A549 (cell line): ENCODE data around the gene ACAN. TPM values are rescaled to one million over a fixed set of nuclear protein-coding genes. Genes with fewer than 3 reads are reported as not detected.

ENCODE experiments used
- ATAC-seq, 2 experiments: fragments of 200-7000 bp in 1 of 2; fragments of >200 bp in 1 of 2; cut with Nextera tagmentation in 1 of 2; cut with Tn5 transposase in 1 of 2; 3 replicates each; pipeline versions ENCODE4 v1.8.0 to v1.9.1; 2018 to 2020; ENCODE audit warnings: mild to moderate bottlenecking in 1 of 2, moderate library complexity in 1 of 2
- CTCF ChIA-PET: fragments of 300-600 bp; sonication (Branson Sonifier 250); formaldehyde crosslinking; extraction: SDS; loops from one replicate; lab custom pipeline; 2021; ENCODE audit warnings: antibody characterized with exemption, inconsistent platforms; lab: Yijun Ruan, JAX
- POLR2A ChIA-PET: fragments of 350-600 bp; formaldehyde crosslinking; extraction: SDS; loops from one replicate; lab custom pipeline; 2021; ENCODE audit warnings: antibody characterized with exemption, inconsistent platforms; lab: Yijun Ruan, JAX
- DNase-seq, 2 experiments: peaks; one replicate each; pipeline versions ENCODE4 v3.0.0 to v3.0.0-alpha.2; 2011 to 2016; ENCODE audit warnings: low read depth in 1 of 2, low spot score in 1 of 2
- FAIRE-seq: peaks from 2 replicates; lab custom pipeline; 2011; peaks lifted over from hg19 to GRCh38; lab: Jason Lieb, UNC
- H3K27ac ChIP-seq, 2 experiments: fragments of >200 bp; sonication (Bioruptor Twin); formaldehyde crosslinking; 3 replicates each; pipeline ENCODE4 v1.5.1; 2016 to 2017
- H3K4me1 ChIP-seq: fragments of >200 bp; sonication (Bioruptor Twin); formaldehyde crosslinking; 3 replicates; pipeline ENCODE4 v1.6.1; 2016
- H3K4me2 ChIP-seq: fragments of >200 bp; sonication (Bioruptor Twin); formaldehyde crosslinking; 3 replicates; pipeline ENCODE4 v1.6.1; 2016
- H3K4me3 ChIP-seq: fragments of >200 bp; sonication (Bioruptor Twin); formaldehyde crosslinking; 3 replicates; pipeline ENCODE4 v1.5.1; 2016
- H3K9me3 ChIP-seq: fragments of >200 bp; sonication (Bioruptor Twin); formaldehyde crosslinking; 3 replicates; pipeline ENCODE4 v1.6.1; 2016
- ATOH8 ChIP-seq: fragments of 250-450 bp; sonication (Bioruptor Pico); IDR thresholded peaks from 2 replicates; pipeline ENCODE4 v1.5.0; 2020; ENCODE audit warnings: low read depth, mild to moderate bottlenecking, moderate library complexity
- BHLHE40 ChIP-seq: IDR thresholded peaks from 2 replicates; pipeline ENCODE4 v1.6.1; 2012; ENCODE audit warnings: low read depth, low read length, inconsistent platforms
- CEBPB ChIP-seq, 2 experiments: fragments of >200 bp in 1 of 2; sonication (Bioruptor Twin) in 1 of 2; formaldehyde crosslinking in 1 of 2; IDR thresholded peaks; 2 replicates each; pipeline ENCODE4 v1.6.1; 2012 to 2016
- CTCF ChIP-seq: fragments of >200 bp; sonication (Bioruptor Twin); formaldehyde crosslinking; IDR thresholded peaks from 3 replicates; pipeline ENCODE4 v1.5.1; 2016
- ESRRA ChIP-seq: fragments of 150-350 bp; IDR thresholded peaks from 2 replicates; pipeline ENCODE4 v1.6.1; 2014; ENCODE audit warnings: mild to moderate bottlenecking, low read length, borderline replicate concordance
- HDAC2 ChIP-seq: fragments of 200-600 bp; sonication (generic); IDR thresholded peaks from 2 replicates; pipeline ENCODE4 v1.6.1; 2016
- HES2 ChIP-seq: fragments of >200 bp; sonication (Bioruptor Twin); formaldehyde crosslinking; IDR thresholded peaks from 2 replicates; pipeline ENCODE4 v1.6.1; 2016
- HMGXB4 ChIP-seq: fragments of 250-450 bp; sonication (Bioruptor Pico); IDR thresholded peaks from 2 replicates; pipeline ENCODE4 v1.5.0; 2021; ENCODE audit warnings: mild to moderate bottlenecking, moderate library complexity, borderline replicate concordance
- JUN ChIP-seq, 2 experiments: fragments of >200 bp; sonication (Bioruptor Twin); formaldehyde crosslinking; IDR thresholded peaks; 2 replicates in 1 of 2; 3 replicates in 1 of 2; pipeline ENCODE4 v1.6.1; 2016 to 2017
- MAFK ChIP-seq: fragments of 450-650 bp; IDR thresholded peaks from 2 replicates; pipeline ENCODE4 v1.6.1; 2014; ENCODE audit not compliant: partially characterized antibody
- MAZ ChIP-seq: fragments of 150-350 bp; IDR thresholded peaks from 2 replicates; pipeline ENCODE4 v1.6.1; 2014; ENCODE audit warnings: antibody characterized with exemption, low read depth, low read length, borderline replicate concordance
- PBX3 ChIP-seq: IDR thresholded peaks from 2 replicates; pipeline ENCODE4 v1.6.1; 2012
- POLR2AphosphoS2 ChIP-seq: conservative IDR thresholded peaks from 2 replicates; pipeline ENCODE4 v1.6.1; 2012; ENCODE audit warnings: low read length, improper control_type of control experiment, inconsistent platforms
- RARB ChIP-seq: fragments of 250-450 bp; sonication (Bioruptor Pico); IDR thresholded peaks from 2 replicates; pipeline ENCODE4 v1.8.0; 2021; ENCODE audit warnings: mild to moderate bottlenecking, moderate library complexity
- RCOR1 ChIP-seq: fragments of 150-350 bp; IDR thresholded peaks from 2 replicates; pipeline ENCODE4 v1.6.1; 2014; ENCODE audit warnings: antibody characterized with exemption, low read length, low read depth
- REST ChIP-seq: fragments of 200-600 bp; sonication (generic); IDR thresholded peaks from 2 replicates; pipeline ENCODE4 v1.6.1; 2016; ENCODE audit warnings: antibody characterized with exemption, mild to moderate bottlenecking, moderate library complexity
- RNF2 ChIP-seq: fragments of 200-600 bp; sonication (generic); IDR thresholded peaks from 2 replicates; pipeline ENCODE4 v1.6.1; 2016; ENCODE audit warnings: low read depth, mild to moderate bottlenecking, antibody characterized with exemption, moderate library complexity, borderline replicate concordance
- SMC3 ChIP-seq: fragments of >200 bp; sonication (Bioruptor Twin); formaldehyde crosslinking; IDR thresholded peaks from 3 replicates; pipeline ENCODE4 v1.6.1; 2018; ENCODE audit warnings: inconsistent platforms
- SREBF2 ChIP-seq: fragments of 450-650 bp; IDR thresholded peaks from 2 replicates; pipeline ENCODE4 v1.6.1; 2014; ENCODE audit warnings: mild to moderate bottlenecking, moderate library complexity
- USF2 ChIP-seq: fragments of 450-650 bp; IDR thresholded peaks from 2 replicates; pipeline ENCODE4 v1.6.1; 2014; ENCODE audit warnings: antibody characterized with exemption
- ZNF302 ChIP-seq: fragments of 250-450 bp; sonication (Bioruptor Pico); IDR thresholded peaks from 2 replicates; pipeline ENCODE4 v1.9.0; 2021; ENCODE audit warnings: inconsistent platforms, mild to moderate bottlenecking, moderate library complexity
- WGBS: methylation state at CpG from one replicate; pipeline ENCODE4 v1.1.6; 2017; ENCODE audit errors: missing lambda C conversion rate; 5-methylcytosine and 5-hydroxymethylcytosine counted together
- polyA plus RNA-seq, 4 experiments: library from polyadenylated mRNA; depleted of rRNA in 3 of 4; stranded (reverse); fragments of >200 nt; fragmentation: RNase III in 1 of 4; extraction: RNeasy Plus Mini Kit Qiagen cat#74134 plus additional on column Dnase treatment in 1 of 4; gene quantifications; 2 replicates in 3 of 4; 3 replicates in 1 of 4; pipeline ENCODE4 v1.2.3, GENCODE V29; 2011 to 2017

The ACAN gene
- polyA plus RNA-seq, 2 of the 4 experiments (the other 2 are of a cell fraction), result 0.01 TPM; not detected in 1

- TF ChIP-seq POLR2AphosphoS2 (no peak), JUN (IDR thresholded peaks at IDR 0.05) (no peak), USF2 (no peak), MAZ (no peak), BHLHE40 (no peak), HMGXB4 (CRISPR knock-in tag) (no peak), CTCF (no peak), RARB (CRISPR knock-in tag) (no peak)
These were observed 10.6 kb upstream of the ACAN start (continued) for GRCh38 chr15:88792342-88793282.

- WGBS, result 39% methylated on average over 5 of the region's 5 CpGs
- POLR2A ChIA-PET, result no interaction called here
- H3K4me2 ChIP-seq, result no peak overlapping the region
- no peak overlapping the region for H3K4me3 ChIP-seq
- H3K9me3 ChIP-seq, result no peaks in the 10 kb centered on the region
- ATAC-seq, result no peak
- no peak for TF ChIP-seq MAFK
- TF ChIP-seq RNF2, result no peak
- TF ChIP-seq SREBF2, result no peak
- TF ChIP-seq HES2, result no peak
- TF ChIP-seq ZNF302, result no peak
- TF ChIP-seq PBX3, result no peak
- no peak for TF ChIP-seq REST
- no peak for TF ChIP-seq CEBPB (IDR thresholded peaks at IDR 0.05)
- no peak for TF ChIP-seq RCOR1
- no peak for TF ChIP-seq HMGXB4 (CRISPR knock-in tag)
- no peak for TF ChIP-seq ESRRA
- no peak for TF ChIP-seq RARB (CRISPR knock-in tag)
- TF ChIP-seq ATOH8, result no peak
- TF ChIP-seq SMC3, result no peak
- no peak for TF ChIP-seq HDAC2
- TF ChIP-seq, all 56 proteins: peak for 0
- Histone ChIP-seq H3K27ac (no peak overlapping the region), H3K4me1 (peaks cover 8% of the 10 kb centered on the region; the same call in 2 of the 3 replicates)
- FAIRE-seq (no peak), DNase-seq (no peak)
- CTCF ChIA-PET, result interaction anchor here (1.4 to 1.8 kb wide), 2 partner anchors 10 to 67 kb away, joined by 4 read pairs; no protein-coding TSS in a partner anchor
These were observed 9.2 kb upstream of the ACAN start for GRCh38 chr15:88794001-88794400.
